C4-2B (cell line): ENCODE data around the gene IFI6.

ENCODE experiments used
- ZFX ChIP-seq: fragments of 450-650 bp; IDR thresholded peaks from 2 replicates; pipeline ENCODE4 v1.6.1; 2017
- TF ChIP-seq, protein P1 (sequence below): fragments of 450-650 bp; conservative IDR thresholded peaks from 2 replicates; pipeline ENCODE4 v1.5.1; 2017; ENCODE audit warnings: mild to moderate bottlenecking

GRCh38 chr1:27634985-27635367, 37.0 kb downstream of the IFI6 start, which contains the start of gene FGR:
- TF ChIP-seq, protein P1, sequence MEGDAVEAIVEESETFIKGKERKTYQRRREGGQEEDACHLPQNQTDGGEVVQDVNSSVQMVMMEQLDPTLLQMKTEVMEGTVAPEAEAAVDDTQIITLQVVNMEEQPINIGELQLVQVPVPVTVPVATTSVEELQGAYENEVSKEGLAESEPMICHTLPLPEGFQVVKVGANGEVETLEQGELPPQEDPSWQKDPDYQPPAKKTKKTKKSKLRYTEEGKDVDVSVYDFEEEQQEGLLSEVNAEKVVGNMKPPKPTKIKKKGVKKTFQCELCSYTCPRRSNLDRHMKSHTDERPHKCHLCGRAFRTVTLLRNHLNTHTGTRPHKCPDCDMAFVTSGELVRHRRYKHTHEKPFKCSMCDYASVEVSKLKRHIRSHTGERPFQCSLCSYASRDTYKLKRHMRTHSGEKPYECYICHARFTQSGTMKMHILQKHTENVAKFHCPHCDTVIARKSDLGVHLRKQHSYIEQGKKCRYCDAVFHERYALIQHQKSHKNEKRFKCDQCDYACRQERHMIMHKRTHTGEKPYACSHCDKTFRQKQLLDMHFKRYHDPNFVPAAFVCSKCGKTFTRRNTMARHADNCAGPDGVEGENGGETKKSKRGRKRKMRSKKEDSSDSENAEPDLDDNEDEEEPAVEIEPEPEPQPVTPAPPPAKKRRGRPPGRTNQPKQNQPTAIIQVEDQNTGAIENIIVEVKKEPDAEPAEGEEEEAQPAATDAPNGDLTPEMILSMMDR, result no peak
- TF ChIP-seq ZFX, result no peak
